Mucosa of stomach (tissue), 1 donor: ENCODE data around the gene ODAD2.

Experiments
- H3K27me3 ChIP-seq: one replicate; pipeline ENCODE4 v1.7.0; 2013; ENCODE audit warnings: mild to moderate bottlenecking, low read length; ENCODE audit not compliant: control insufficient read depth, insufficient read depth
- H3K36me3 ChIP-seq: one replicate; pipeline ENCODE4 v1.7.0; 2013; ENCODE audit warnings: low read length; ENCODE audit not compliant: control insufficient read depth, insufficient read depth
- H3K4me1 ChIP-seq: one replicate; pipeline ENCODE4 v1.7.0; 2013; ENCODE audit warnings: mild to moderate bottlenecking, low read length; ENCODE audit not compliant: control insufficient read depth, insufficient read depth
- H3K4me3 ChIP-seq: one replicate; pipeline ENCODE4 v1.7.0; 2013; ENCODE audit warnings: low read length
- H3K9ac ChIP-seq: one replicate; pipeline ENCODE4 v1.7.0; 2013; ENCODE audit warnings: mild to moderate bottlenecking, low read length, moderate library complexity
- H3K9me3 ChIP-seq: one replicate; pipeline ENCODE4 v1.7.0; 2013; ENCODE audit warnings: mild to moderate bottlenecking, low read length, moderate library complexity; ENCODE audit not compliant: control insufficient read depth
- donor health status: Pancreatic carcinoma.

ODAD2 gene, protein sequence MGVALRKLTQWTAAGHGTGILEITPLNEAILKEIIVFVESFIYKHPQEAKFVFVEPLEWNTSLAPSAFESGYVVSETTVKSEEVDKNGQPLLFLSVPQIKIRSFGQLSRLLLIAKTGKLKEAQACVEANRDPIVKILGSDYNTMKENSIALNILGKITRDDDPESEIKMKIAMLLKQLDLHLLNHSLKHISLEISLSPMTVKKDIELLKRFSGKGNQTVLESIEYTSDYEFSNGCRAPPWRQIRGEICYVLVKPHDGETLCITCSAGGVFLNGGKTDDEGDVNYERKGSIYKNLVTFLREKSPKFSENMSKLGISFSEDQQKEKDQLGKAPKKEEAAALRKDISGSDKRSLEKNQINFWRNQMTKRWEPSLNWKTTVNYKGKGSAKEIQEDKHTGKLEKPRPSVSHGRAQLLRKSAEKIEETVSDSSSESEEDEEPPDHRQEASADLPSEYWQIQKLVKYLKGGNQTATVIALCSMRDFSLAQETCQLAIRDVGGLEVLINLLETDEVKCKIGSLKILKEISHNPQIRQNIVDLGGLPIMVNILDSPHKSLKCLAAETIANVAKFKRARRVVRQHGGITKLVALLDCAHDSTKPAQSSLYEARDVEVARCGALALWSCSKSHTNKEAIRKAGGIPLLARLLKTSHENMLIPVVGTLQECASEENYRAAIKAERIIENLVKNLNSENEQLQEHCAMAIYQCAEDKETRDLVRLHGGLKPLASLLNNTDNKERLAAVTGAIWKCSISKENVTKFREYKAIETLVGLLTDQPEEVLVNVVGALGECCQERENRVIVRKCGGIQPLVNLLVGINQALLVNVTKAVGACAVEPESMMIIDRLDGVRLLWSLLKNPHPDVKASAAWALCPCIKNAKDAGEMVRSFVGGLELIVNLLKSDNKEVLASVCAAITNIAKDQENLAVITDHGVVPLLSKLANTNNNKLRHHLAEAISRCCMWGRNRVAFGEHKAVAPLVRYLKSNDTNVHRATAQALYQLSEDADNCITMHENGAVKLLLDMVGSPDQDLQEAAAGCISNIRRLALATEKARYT

DNA sequence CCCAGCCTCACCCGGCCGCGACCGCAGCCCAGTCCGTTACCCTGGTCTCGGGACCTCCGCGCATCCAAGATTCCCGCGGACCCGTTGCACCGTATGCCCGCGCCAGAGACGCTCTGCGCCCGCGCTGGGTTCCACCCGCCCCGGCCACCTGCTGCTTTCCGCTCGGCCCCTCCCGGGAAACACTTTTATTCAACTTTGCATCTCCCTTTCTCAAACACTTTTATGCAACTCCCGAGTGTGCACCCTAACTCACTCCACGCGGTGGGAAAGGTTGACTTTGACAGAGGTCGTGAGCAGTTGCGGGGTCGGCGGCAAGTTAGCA is at the start of gene ODAD2:
Gene ODAD2, minus strand, starts transcription at position 126 of the 322 bp plus-strand sequence. CDS start 3,937 bp downstream, outside the sequence.
- peak within 1 kb of the TSS; percentile 56 for H3K4me3 ChIP-seq
- peaks cover 25% of the 10 kb centered on the region for H3K27me3 ChIP-seq
- peak within 1 kb of the TSS; percentile 61 for H3K9ac ChIP-seq
- H3K4me1 ChIP-seq, result peaks cover 4% of the 10 kb centered on the region
- no peaks in the 10 kb centered on the region for H3K36me3 ChIP-seq
- no peaks in the 10 kb centered on the region for H3K9me3 ChIP-seq

DNA sequence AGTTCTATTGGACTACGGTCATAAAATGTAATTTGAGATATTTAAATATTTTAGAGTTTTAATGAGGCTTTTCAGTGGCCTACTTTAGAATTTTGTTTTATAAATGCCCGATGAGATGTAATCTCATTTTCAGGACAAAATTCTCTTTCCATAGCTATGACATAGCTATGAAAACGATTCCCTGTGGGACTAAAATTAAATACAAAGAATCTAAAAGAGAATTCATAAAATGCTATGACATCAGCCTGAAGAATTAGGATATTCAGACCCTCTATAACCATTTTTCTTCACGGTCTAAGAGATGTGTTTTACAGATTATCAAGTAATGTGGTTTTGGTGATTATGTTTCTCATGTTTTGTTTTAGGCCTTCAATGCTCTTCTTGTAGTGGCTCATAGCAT is 48.2 kb upstream of the ODAD2 start:
- H3K4me1 ChIP-seq, result no peaks in the 10 kb centered on the region
- H3K9ac ChIP-seq, result no peak overlapping the region
- H3K27me3 ChIP-seq, result no peaks in the 10 kb centered on the region
- H3K36me3 ChIP-seq, result no peaks in the 10 kb centered on the region
- H3K4me3 ChIP-seq, result no peak overlapping the region
- no peaks in the 10 kb centered on the region for H3K9me3 ChIP-seq

DNA sequence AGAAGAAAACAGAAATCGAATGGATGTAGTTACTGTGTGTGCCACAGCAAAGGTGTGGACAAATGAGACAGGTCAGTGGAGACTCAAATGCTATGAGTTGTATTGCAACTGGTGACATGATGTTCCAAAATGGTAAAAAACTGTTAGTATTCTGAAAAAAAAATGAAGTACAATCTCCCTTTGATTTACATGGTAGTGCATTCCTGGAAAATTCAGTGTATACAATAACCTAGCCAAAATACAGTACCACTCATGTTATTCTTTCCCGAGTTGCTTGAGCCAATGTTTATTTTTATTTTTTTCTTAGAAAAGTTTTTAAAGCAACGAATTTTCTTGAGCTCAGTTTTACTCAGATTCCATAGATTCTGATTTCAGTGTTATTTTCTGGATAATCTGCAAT is 47.7 kb upstream of the ODAD2 start:
- Histone ChIP-seq H3K27me3 (no peaks in the 10 kb centered on the region), H3K4me3 (no peak overlapping the region), H3K9me3 (no peaks in the 10 kb centered on the region), H3K4me1 (no peaks in the 10 kb centered on the region), H3K36me3 (no peaks in the 10 kb centered on the region), H3K9ac (no peak overlapping the region)

DNA sequence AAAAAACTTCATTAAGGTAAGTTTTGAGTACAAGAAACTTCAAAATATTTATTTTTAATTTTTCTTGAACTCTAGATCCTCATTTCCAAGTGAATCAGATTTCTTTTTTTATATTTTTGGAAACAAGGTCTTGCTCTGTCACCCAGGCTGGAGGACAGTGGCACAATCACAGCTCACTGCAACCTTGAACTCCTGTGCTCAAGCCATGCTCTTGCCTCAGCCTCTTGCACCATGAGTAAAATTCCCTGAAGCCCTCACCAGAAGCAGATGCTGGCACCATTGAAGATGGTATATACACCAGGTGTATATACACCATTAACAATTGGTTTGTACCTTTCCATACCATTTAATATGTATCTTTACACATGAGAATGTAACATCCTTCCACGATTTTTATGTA is 45.1 kb upstream of the ODAD2 start:
- no peaks in the 10 kb centered on the region for H3K27me3 ChIP-seq
- H3K36me3 ChIP-seq, result no peaks in the 10 kb centered on the region
- H3K9me3 ChIP-seq, result no peaks in the 10 kb centered on the region
- H3K4me1 ChIP-seq, result no peaks in the 10 kb centered on the region
- no peak overlapping the region for H3K4me3 ChIP-seq
- H3K9ac ChIP-seq, result no peak overlapping the region

DNA sequence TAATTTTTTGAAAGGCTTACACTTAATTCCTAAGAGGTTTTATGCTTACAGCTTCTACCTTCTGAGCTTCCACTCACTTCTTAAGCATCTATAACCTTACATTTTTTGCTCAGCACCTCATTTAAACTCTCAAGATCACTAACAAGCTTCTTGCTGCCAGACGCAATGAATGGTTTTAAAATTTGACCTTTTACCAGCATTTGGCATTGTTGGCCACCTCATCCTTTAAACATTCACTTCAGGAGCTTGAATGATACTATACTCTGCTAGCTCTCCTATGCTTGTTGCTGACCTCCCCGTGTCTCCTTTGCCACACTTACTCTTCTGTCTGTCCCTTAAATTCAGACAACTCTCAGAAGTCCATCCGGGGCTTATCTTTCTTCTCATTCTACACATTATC is 37.7 kb upstream of the ODAD2 start:
- Histone ChIP-seq H3K9ac (no peak overlapping the region), H3K36me3 (no peaks in the 10 kb centered on the region), H3K4me1 (no peaks in the 10 kb centered on the region), H3K4me3 (no peak overlapping the region), H3K9me3 (no peaks in the 10 kb centered on the region), H3K27me3 (no peaks in the 10 kb centered on the region)

DNA sequence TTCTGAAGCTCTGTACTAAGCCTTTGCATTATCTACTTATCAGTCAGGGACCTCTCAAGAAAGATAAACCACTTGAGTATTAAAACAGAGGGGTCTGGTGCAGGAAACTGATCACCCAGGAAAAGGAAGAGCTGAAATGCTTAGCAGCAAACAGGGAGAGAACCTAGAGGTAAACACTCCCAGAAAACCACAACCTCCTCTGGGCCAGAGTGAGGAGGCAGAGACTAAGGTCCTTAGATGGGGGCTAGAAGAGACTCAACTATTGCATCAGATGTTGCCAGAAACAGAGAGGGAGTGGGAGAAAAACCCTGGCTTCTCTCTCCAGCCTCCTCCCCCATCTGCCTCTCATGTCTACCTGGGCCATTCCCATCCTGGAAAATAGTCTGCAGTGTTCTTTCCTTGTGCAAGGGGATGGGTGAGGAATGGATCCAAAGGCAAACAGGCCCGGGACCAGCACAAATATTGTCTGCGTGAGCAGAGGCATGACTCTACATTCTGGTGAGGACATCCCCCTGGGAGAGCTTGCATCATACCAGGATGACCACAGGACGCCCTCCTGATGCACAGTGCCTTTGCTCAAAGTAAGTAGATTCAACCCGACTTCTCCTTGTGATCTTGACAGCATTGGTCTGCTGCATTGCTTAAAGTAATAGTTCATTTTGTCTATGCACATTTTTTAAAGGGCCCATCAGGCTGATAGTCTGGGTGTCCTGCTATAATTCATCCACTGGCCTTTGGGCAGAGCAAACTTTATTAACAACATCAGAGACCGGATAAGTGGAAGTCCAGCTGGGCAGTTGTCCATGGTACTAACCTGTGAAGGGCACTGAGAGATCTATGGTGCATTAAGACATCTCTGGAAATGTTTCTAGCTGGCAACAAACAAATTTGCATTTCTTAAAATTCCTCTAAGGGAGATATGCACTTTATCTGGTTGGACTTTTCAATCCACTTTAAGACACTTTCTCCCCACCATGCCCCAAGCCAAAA is 22.4 kb upstream of the ODAD2 start:
- H3K4me3 ChIP-seq, result no peak overlapping the region
- H3K9me3 ChIP-seq, result no peaks in the 10 kb centered on the region
- no peaks in the 10 kb centered on the region for H3K36me3 ChIP-seq
- no peak overlapping the region for H3K9ac ChIP-seq
- H3K4me1 ChIP-seq, result no peaks in the 10 kb centered on the region
- H3K27me3 ChIP-seq, result no peaks in the 10 kb centered on the region

DNA sequence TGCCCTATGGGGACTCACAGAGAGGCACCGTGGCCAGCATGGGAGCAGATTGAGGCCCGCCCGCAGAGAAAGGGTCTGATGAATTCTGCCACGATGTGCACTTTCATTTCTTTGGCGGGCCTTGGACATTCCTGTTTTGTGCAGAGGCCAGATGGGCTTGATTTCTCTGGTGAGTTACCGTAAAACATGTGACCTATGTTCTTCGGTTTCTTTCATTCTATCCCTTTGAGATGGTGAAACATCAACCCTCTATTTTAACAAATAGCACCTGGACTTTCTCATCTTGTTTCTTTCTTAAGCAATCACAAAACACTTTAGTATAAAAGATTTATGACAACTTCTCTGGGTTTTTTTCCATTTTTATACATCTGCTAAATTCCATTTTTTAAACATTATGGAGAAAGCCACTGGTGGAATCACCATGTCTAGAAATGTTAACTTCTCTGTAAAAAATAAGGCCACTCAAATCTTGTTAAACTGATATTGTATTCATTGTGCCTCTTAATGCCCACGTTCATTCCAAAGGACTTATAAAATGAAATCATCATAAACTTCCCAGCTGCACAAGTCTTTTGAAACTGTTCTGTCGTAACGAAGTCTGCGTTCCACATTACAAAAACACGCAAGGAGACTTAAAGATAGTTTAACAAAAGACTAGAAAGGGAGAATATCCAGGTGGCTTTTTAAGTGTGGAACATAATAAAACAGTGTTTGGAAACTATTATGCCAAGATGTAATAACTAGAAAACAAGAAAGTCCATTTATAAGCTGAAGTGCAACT is 21.4 kb upstream of the ODAD2 start:
- H3K4me3 ChIP-seq, result no peak overlapping the region

DNA sequence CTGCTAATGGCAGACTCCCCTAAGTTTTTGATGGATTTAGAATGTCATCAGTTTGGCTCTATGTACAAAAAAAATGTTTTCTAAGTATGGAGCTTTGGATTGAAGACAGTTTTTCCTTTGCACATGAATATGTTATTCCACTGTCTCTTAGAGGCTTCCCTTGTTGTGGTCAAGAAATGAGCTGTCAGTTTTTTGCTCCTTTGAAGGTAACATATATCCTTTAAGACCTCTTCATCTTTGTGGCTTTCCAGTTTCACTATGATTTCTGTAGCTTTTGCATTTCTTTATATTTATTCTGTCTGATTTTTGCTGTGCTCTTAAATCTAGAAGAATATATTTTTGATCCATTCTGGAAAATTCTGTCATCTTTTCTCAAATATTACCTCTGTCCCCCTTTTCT is 15.8 kb upstream of the ODAD2 start:
- H3K27me3 ChIP-seq, result no peaks in the 10 kb centered on the region
- H3K4me1 ChIP-seq, result no peaks in the 10 kb centered on the region
- no peaks in the 10 kb centered on the region for H3K36me3 ChIP-seq
- H3K4me3 ChIP-seq, result no peak overlapping the region
- no peaks in the 10 kb centered on the region for H3K9me3 ChIP-seq
- H3K9ac ChIP-seq, result no peak overlapping the region

More for the DNA sequence above, 21.4 kb upstream of the ODAD2 start:
- Histone ChIP-seq H3K9me3 (no peaks in the 10 kb centered on the region), H3K27me3 (no peaks in the 10 kb centered on the region), H3K36me3 (no peaks in the 10 kb centered on the region), H3K4me1 (no peaks in the 10 kb centered on the region), H3K9ac (no peak overlapping the region)

DNA sequence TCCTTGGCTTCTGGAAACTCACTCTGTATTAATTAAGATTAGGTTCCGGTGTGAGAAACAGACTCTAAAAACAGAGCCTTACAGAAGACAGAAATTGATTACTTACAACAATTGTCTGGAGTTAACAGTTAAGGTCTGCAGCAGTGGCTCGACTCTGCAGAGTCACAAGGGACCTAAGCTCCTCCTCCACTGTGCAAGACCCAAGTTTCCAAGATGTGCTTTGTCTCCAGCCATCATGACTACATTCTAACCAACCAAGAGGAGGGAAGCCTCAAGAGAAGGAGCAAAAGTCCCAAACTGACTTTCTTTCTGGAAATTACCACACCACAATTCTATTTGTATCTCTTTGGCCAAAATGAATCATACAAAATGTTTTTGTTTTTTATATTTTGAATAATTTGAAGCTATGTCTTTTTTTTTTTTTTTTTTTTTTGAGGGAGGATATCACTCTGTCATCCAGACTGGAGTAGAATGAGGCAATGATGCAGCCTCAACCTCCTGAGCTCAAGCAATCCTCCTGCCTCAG is 14.2 kb upstream of the ODAD2 start:
- H3K36me3 ChIP-seq, result no peaks in the 10 kb centered on the region
- no peak overlapping the region for H3K4me3 ChIP-seq
- no peaks in the 10 kb centered on the region for H3K27me3 ChIP-seq
- no peaks in the 10 kb centered on the region for H3K9me3 ChIP-seq
- H3K9ac ChIP-seq, result no peak overlapping the region
- no peaks in the 10 kb centered on the region for H3K4me1 ChIP-seq

DNA sequence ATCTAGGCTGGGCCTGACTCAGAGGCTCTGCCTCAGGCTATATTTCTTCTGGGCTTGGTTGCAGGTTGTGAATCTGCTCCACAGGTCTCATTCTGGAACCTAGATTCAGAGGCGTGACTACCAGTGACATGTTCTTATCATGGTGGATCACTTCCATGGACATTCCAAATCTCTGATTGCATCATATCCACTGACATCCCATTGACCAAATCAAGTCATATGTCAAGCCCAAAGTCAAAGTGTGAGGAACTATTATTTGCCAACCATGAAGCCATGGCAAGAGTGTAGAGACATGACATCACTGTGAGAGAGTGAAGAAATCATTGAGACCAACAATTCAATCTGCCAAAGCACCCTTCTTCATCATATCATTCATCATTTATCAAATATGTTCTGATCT is 11.9 kb upstream of the ODAD2 start:
- Histone ChIP-seq H3K4me3 (no peak overlapping the region), H3K9ac (no peak overlapping the region), H3K36me3 (no peaks in the 10 kb centered on the region), H3K4me1 (no peaks in the 10 kb centered on the region), H3K27me3 (no peaks in the 10 kb centered on the region), H3K9me3 (no peaks in the 10 kb centered on the region)

DNA sequence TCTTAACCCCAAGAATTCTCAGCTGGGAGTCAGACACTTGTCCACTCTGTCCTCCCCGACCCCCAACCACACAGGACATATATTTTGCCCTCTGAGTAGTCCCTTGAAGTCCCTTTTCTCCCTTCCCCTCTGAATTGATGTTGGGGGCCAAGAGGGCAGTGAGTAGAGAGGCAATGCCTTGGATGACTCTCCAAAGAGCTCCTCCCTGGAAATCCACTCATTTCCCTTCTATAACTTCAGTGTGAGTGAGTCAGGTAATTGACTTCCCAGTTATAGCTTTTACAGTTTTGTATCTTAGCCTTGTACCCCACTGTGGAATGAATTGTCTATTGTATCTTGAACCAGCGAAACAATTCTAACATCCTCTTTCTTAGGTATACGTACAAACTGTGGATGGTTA is 9.2 kb upstream of the ODAD2 start:
- no peak overlapping the region for H3K4me3 ChIP-seq
- no peaks in the 10 kb centered on the region for H3K27me3 ChIP-seq
- H3K4me1 ChIP-seq, result no peaks in the 10 kb centered on the region
- no peak overlapping the region for H3K9ac ChIP-seq
- H3K36me3 ChIP-seq, result no peaks in the 10 kb centered on the region
- H3K9me3 ChIP-seq, result no peaks in the 10 kb centered on the region
